Mucosa of rectum (tissue), 2 donors: ENCODE data around the gene SCAF4.
"Not testable (repeated sequence)": the region's sequence is repeated elsewhere in the genome, so short reads cannot be mapped to it uniquely, and the experiment has no call there.

ENCODE experiments used
- H3K27ac ChIP-seq, 2 donors: one replicate each; pipeline ENCODE4 v1.7.0; 2013; ENCODE audit warnings: inconsistent platforms in 2 of 2, low read depth in 2 of 2, low read length in 2 of 2
- H3K27me3 ChIP-seq, 2 donors: one replicate each; pipeline ENCODE4 v1.7.0; 2013; ENCODE audit warnings: low read length in 2 of 2; ENCODE audit not compliant: control insufficient read depth in 2 of 2, insufficient read depth in 2 of 2
- H3K36me3 ChIP-seq, 2 donors: one replicate each; pipeline ENCODE4 v1.7.0; 2013; ENCODE audit warnings: low read length in 2 of 2; ENCODE audit not compliant: control insufficient read depth in 2 of 2, insufficient read depth in 2 of 2
- H3K4me1 ChIP-seq, 2 donors: one replicate each; pipeline ENCODE4 v1.7.0; 2013; ENCODE audit warnings: low read length in 2 of 2, mild to moderate bottlenecking in 1 of 2; ENCODE audit not compliant: control insufficient read depth in 2 of 2, insufficient read depth in 2 of 2
- H3K4me3 ChIP-seq, 2 donors: one replicate each; pipeline ENCODE4 v1.7.0; 2013; ENCODE audit warnings: low read length in 2 of 2
- H3K9ac ChIP-seq, 2 donors: one replicate each; pipeline ENCODE4 v1.7.0; 2013; ENCODE audit warnings: low read length in 2 of 2, low read depth in 1 of 2, mild to moderate bottlenecking in 1 of 2
- H3K9me3 ChIP-seq, 2 donors: one replicate each; pipeline ENCODE4 v1.7.0; 2013; ENCODE audit warnings: low read length in 2 of 2; ENCODE audit not compliant: control insufficient read depth in 2 of 2
- donor health status: healthy.
- donor health status: Normal muscosa, but diverticular disease.

SCAF4 gene

GRCh38 chr21:31765850-31766249 lies 33.9 kb upstream of the SCAF4 start:
- H3K27me3 ChIP-seq, H3K9me3 ChIP-seq, H3K36me3 ChIP-seq, H3K4me3 ChIP-seq, H3K27ac ChIP-seq, H3K9ac ChIP-seq, H3K4me1 ChIP-seq: not testable (repeated sequence)

GRCh38 chr21:31760931-31761330 lies 29.0 kb upstream of the SCAF4 start:
- Histone ChIP-seq H3K4me1 (no peaks in the 10 kb centered on the region), H3K27ac (no peak overlapping the region), H3K36me3 (no peaks in the 10 kb centered on the region), H3K4me3 (no peak overlapping the region), H3K9me3 (no peaks in the 10 kb centered on the region), H3K27me3 (no peaks in the 10 kb centered on the region), H3K9ac (no peak overlapping the region)

GRCh38 chr21:31756787-31757186 lies 24.9 kb upstream of the SCAF4 start:
- Histone ChIP-seq H3K4me1 (no peaks in the 10 kb centered on the region), H3K9me3 (no peaks in the 10 kb centered on the region), H3K36me3 (no peaks in the 10 kb centered on the region), H3K27me3 (no peaks in the 10 kb centered on the region), H3K27ac (no peak overlapping the region), H3K4me3 (no peak overlapping the region), H3K9ac (no peak overlapping the region)

- Histone ChIP-seq H3K27me3 (no peaks in the 10 kb centered on the region), H3K36me3 (no peaks in the 10 kb centered on the region), H3K4me3 (no peak overlapping the region), H3K9ac (no peak overlapping the region), H3K4me1 (no peaks in the 10 kb centered on the region), H3K9me3 (no peaks in the 10 kb centered on the region), H3K27ac (no peak overlapping the region)
Measured at GRCh38 chr21:31755027-31755426, 23.1 kb upstream of the SCAF4 start.

- Histone ChIP-seq H3K9me3 (no peaks in the 10 kb centered on the region), H3K4me3 (no peak overlapping the region), H3K36me3 (no peaks in the 10 kb centered on the region), H3K27ac (no peak overlapping the region), H3K9ac (no peak overlapping the region), H3K27me3 (no peaks in the 10 kb centered on the region), H3K4me1 (no peaks in the 10 kb centered on the region)
Measured at GRCh38 chr21:31754708-31754960, 22.7 kb upstream of the SCAF4 start.

GRCh38 chr21:31753949-31754707 lies 22.2 kb upstream of the SCAF4 start:
- no peaks in the 10 kb centered on the region for H3K4me1 ChIP-seq
- no peaks in the 10 kb centered on the region for H3K36me3 ChIP-seq
- H3K9me3 ChIP-seq, result no peaks in the 10 kb centered on the region
- H3K4me3 ChIP-seq, result no peak overlapping the region
- H3K27me3 ChIP-seq, result no peaks in the 10 kb centered on the region
- H3K9ac ChIP-seq, result no peak overlapping the region
- H3K27ac ChIP-seq, result no peak overlapping the region

- Histone ChIP-seq H3K27ac (no peak overlapping the region), H3K27me3 (no peaks in the 10 kb centered on the region), H3K9ac (no peak overlapping the region), H3K4me1 (no peaks in the 10 kb centered on the region), H3K4me3 (no peak overlapping the region), H3K9me3 (no peaks in the 10 kb centered on the region), H3K36me3 (no peaks in the 10 kb centered on the region)
Measured at GRCh38 chr21:31752967-31753366, 21.0 kb upstream of the SCAF4 start.

- Histone ChIP-seq H3K27ac (no peak overlapping the region), H3K36me3 (no peaks in the 10 kb centered on the region), H3K4me1 (no peaks in the 10 kb centered on the region)
Measured at GRCh38 chr21:31752352-31752751, 20.4 kb upstream of the SCAF4 start.

GRCh38 chr21:31750843-31751242 lies 18.9 kb upstream of the SCAF4 start:
- Histone ChIP-seq H3K27ac (no peak overlapping the region), H3K4me1 (no peaks in the 10 kb centered on the region), H3K9ac (no peak overlapping the region), H3K4me3 (no peak overlapping the region), H3K36me3 (no peaks in the 10 kb centered on the region), H3K9me3 (peaks cover 0 to 2% of the 10 kb centered on the region in 2 donors), H3K27me3 (no peaks in the 10 kb centered on the region)

More at GRCh38 chr21:31752352-31752751, 20.4 kb upstream of the SCAF4 start:
- H3K27me3 ChIP-seq, result no peaks in the 10 kb centered on the region
- H3K4me3 ChIP-seq, result no peak overlapping the region
- no peaks in the 10 kb centered on the region for H3K9me3 ChIP-seq
- H3K9ac ChIP-seq, result no peak overlapping the region

- H3K4me1 ChIP-seq, result no peaks in the 10 kb centered on the region
- no peaks in the 10 kb centered on the region for H3K27me3 ChIP-seq
- H3K4me3 ChIP-seq, result no peak overlapping the region
- H3K9me3 ChIP-seq, result peaks cover 0 to 2% of the 10 kb centered on the region in 2 donors
- no peak overlapping the region for H3K9ac ChIP-seq
- no peaks in the 10 kb centered on the region for H3K36me3 ChIP-seq
- H3K27ac ChIP-seq, result no peak overlapping the region
Measured at GRCh38 chr21:31744182-31744800, 12.4 kb upstream of the SCAF4 start.
